K562 (cell line): ENCODE data around the gene ZBTB46. TPM values are rescaled to one million over a fixed set of nuclear protein-coding genes. Genes with fewer than 3 reads are reported as not detected.

Experiments used
- ATAC-seq: fragments of 200-7000 bp; cut with Tn5 transposase; 3 replicates; pipeline ENCODE4 v1.9.1; 2020; ENCODE audit warnings: moderate library complexity
- BruUV-seq: library from RNA; stranded (reverse); fragments of 400-500 nt; replicated peaks from 2 replicates; lab custom pipeline; 2021; lab: Mats Ljungman, UMichigan
- CTCF ChIA-PET: fragments of 300-600 bp; formaldehyde crosslinking; extraction: SDS; loops from one replicate; lab custom pipeline; 2021; ENCODE audit warnings: low intra/inter-chr PET ratio; lab: Yijun Ruan, JAX
- POLR2A ChIA-PET: fragments of 300-600, 350-650 bp; sonication (Branson Sonifier 250); formaldehyde crosslinking; extraction: SDS; loops from one replicate; lab custom pipeline; 2021; ENCODE audit warnings: antibody characterized with exemption, inconsistent platforms; lab: Yijun Ruan, JAX
- DNase-seq, 4 experiments: peaks; one replicate each; pipeline versions ENCODE4 v3.0.0 to v3.0.0-alpha.2; 2011 to 2018; ENCODE audit warnings: low spot score in 3 of 4, mixed read lengths in 3 of 4; ENCODE audit errors: extremely low read depth in 1 of 4
- FAIRE-seq: peaks from 2 replicates; lab custom pipeline; 2011; peaks lifted over from hg19 to GRCh38; lab: Jason Lieb, UNC
- H2AFZ ChIP-seq: 2 replicates; pipeline ENCODE4 v1.6.0; 2011; ENCODE audit warnings: low read depth, low read length, control low read depth, inconsistent platforms
- H3K27ac ChIP-seq: fragments of 200-600 bp; 3 replicates; pipeline ENCODE4 v1.8.0; 2011; ENCODE audit warnings: low read depth, mild to moderate bottlenecking, control low read depth, inconsistent platforms, low read length, moderate library complexity, mixed read lengths; ENCODE audit errors: extremely low read depth
- H3K27me3 ChIP-seq, 2 experiments: fragments of 300-600 bp in 1 of 2; 2 replicates in 1 of 2; 3 replicates in 1 of 2; pipeline versions ENCODE4 v1.6.0 to v1.8.0; 2011; ENCODE audit warnings: inconsistent platforms in 2 of 2, low read length in 2 of 2, mild to moderate bottlenecking in 1 of 2, mixed read lengths in 1 of 2, moderate library complexity in 1 of 2; ENCODE audit not compliant: control insufficient read depth in 2 of 2, insufficient read depth in 2 of 2
- H3K36me3 ChIP-seq: fragments of 300-600 bp; 3 replicates; pipeline ENCODE4 v1.8.0; 2011; ENCODE audit warnings: mild to moderate bottlenecking, low read length, inconsistent platforms; ENCODE audit not compliant: control insufficient read depth, insufficient read depth
- H3K4me1 ChIP-seq, 2 experiments: fragments of 200-600 bp in 1 of 2; replicated peaks in 1 of 2; 2 replicates in 1 of 2; 3 replicates in 1 of 2; pipeline versions ENCODE4 v1.5.1 to v1.8.0; 2011; ENCODE audit warnings: inconsistent platforms in 2 of 2, low read length in 2 of 2, mild to moderate bottlenecking in 1 of 2, mixed read lengths in 1 of 2, moderate library complexity in 1 of 2; ENCODE audit not compliant: control insufficient read depth in 2 of 2, insufficient read depth in 2 of 2
- H3K4me2 ChIP-seq: 2 replicates; pipeline ENCODE4 v1.6.1; 2011; ENCODE audit warnings: low read length, control low read depth, inconsistent platforms, mixed read lengths; ENCODE audit not compliant: insufficient read depth
- H3K4me3 ChIP-seq: fragments of 200-600 bp; sonication (generic), shearing (Covaris generic); 2 replicates; pipeline ENCODE4 v1.5.1; 2016; ENCODE audit warnings: control low read depth, inconsistent platforms
- H3K79me2 ChIP-seq: fragments of 200-600 bp; 3 replicates; pipeline ENCODE4 v1.8.0; 2011; ENCODE audit warnings: low read length, inconsistent platforms; ENCODE audit not compliant: control insufficient read depth, insufficient read depth
- H3K9ac ChIP-seq, 2 experiments: 2 replicates each; pipeline versions ENCODE4 v1.6.0 to v1.6.1; 2011; ENCODE audit warnings: low read depth in 2 of 2, low read length in 2 of 2, control low read depth in 1 of 2, inconsistent platforms in 1 of 2, mild to moderate bottlenecking in 1 of 2, mixed read lengths in 1 of 2; ENCODE audit not compliant: insufficient read depth in 1 of 2
- H3K9me1 ChIP-seq: one replicate; pipeline ENCODE4 v1.6.0; 2011; ENCODE audit warnings: inconsistent platforms, mild to moderate bottlenecking, low read length, moderate library complexity; ENCODE audit not compliant: control insufficient read depth, insufficient read depth
- H3K9me3 ChIP-seq: replicated peaks from 2 replicates; pipeline ENCODE4 v1.5.1; 2011; ENCODE audit warnings: low read depth, low read length, inconsistent platforms; ENCODE audit not compliant: control insufficient read depth, insufficient read depth
- H4K20me1 ChIP-seq: replicated peaks from 2 replicates; pipeline ENCODE4 v1.6.1; 2011; ENCODE audit warnings: low read length, inconsistent platforms, mixed read lengths; ENCODE audit not compliant: control insufficient read depth, insufficient read depth
- CC2D1A ChIP-seq: fragments of 450-650 bp; IDR thresholded peaks from 2 replicates; pipeline ENCODE4 v1.6.1; 2017; ENCODE audit warnings: mild to moderate bottlenecking
- E2F4 ChIP-seq: sonication (generic); formaldehyde crosslinking; IDR thresholded peaks from 2 replicates; pipeline ENCODE4 v1.8.0; 2022; ENCODE audit warnings: mild to moderate bottlenecking, low read depth, missing genetic modification reagents
- GABPA ChIP-seq: fragments of 200-800 bp; sonication (Bioruptor generic); conservative IDR thresholded peaks from 2 replicates; pipeline ENCODE4 v1.6.1; 2016; ENCODE audit warnings: low read depth, missing genetic modification characterization, missing compliant biosample characterization
- HNRNPK ChIP-seq: fragments of 200-400 bp; formaldehyde crosslinking; IDR thresholded peaks from one replicate; pipeline ENCODE4 v1.6.1; 2018; ENCODE audit warnings: mild to moderate bottlenecking, low read depth, low read length; ENCODE audit not compliant: poor library complexity, severe bottlenecking
- MLLT1 ChIP-seq, 2 experiments: fragments of 450-650 bp; IDR thresholded peaks; 2 replicates each; pipeline ENCODE4 v1.6.1; 2016
- MTA3 ChIP-seq: fragments of 450-650 bp; formaldehyde crosslinking; IDR thresholded peaks from 2 replicates; pipeline ENCODE4 v1.6.1; 2017; ENCODE audit warnings: mild to moderate bottlenecking, borderline replicate concordance
- POLR2B ChIP-seq: fragments of 450-650 bp; IDR thresholded peaks from 2 replicates; pipeline ENCODE4 v1.6.1; 2018; ENCODE audit warnings: low read depth; ENCODE audit not compliant: partially characterized antibody
- PTTG1 ChIP-seq: fragments of 450-650 bp; IDR thresholded peaks from 2 replicates; pipeline ENCODE4 v1.6.1; 2016; ENCODE audit warnings: low read depth, mild to moderate bottlenecking, missing genetic modification characterization, missing compliant biosample characterization
- SAP30 ChIP-seq: fragments of 200-600 bp; sonication (generic); IDR thresholded peaks from 2 replicates; pipeline ENCODE4 v1.6.1; 2012; ENCODE audit warnings: borderline replicate concordance, low read depth, mild to moderate bottlenecking, moderate library complexity, low read length, control low read depth, inconsistent platforms; ENCODE audit not compliant: insufficient read depth, poor library complexity, severe bottlenecking
- SMAD4 ChIP-seq: fragments of 250-450 bp; sonication (Bioruptor Pico); conservative IDR thresholded peaks from 2 replicates; pipeline ENCODE4 v1.8.0; 2021; ENCODE audit warnings: inconsistent platforms, mild to moderate bottlenecking, moderate library complexity
- SREBF1 ChIP-seq: fragments of 150-350 bp; IDR thresholded peaks from 2 replicates; pipeline ENCODE4 v1.6.1; 2014; ENCODE audit warnings: antibody characterized with exemption, low read depth, low read length, borderline replicate concordance
- TARDBP ChIP-seq: fragments of 450-650 bp; IDR thresholded peaks from 2 replicates; pipeline ENCODE4 v1.6.1; 2016
- XRCC5 ChIP-seq: fragments of 200-400 bp; formaldehyde crosslinking; IDR thresholded peaks from 2 replicates; pipeline ENCODE4 v1.6.1; 2017; ENCODE audit warnings: low read depth, mild to moderate bottlenecking, low read length
- ZNF518B ChIP-seq: fragments of 250-450 bp; sonication (Bioruptor Pico); IDR thresholded peaks from 2 replicates; pipeline ENCODE4 v1.5.0; 2021; ENCODE audit warnings: mild to moderate bottlenecking, moderate library complexity
- ZNF561 ChIP-seq: fragments of 450-650 bp; formaldehyde crosslinking; conservative IDR thresholded peaks from 2 replicates; pipeline ENCODE4 v1.4.0; 2020; ENCODE audit warnings: mild to moderate bottlenecking, moderate library complexity
- ZNF780A ChIP-seq: fragments of 250-450 bp; sonication (Bioruptor Pico); IDR thresholded peaks from 2 replicates; pipeline ENCODE4 v1.5.0; 2021; ENCODE audit warnings: mild to moderate bottlenecking
- WGBS: fragments of 100-300 bp; shearing (Covaris generic); methylation state at CpG from one replicate; pipeline ENCODE4 v1.1.6; 2016; ENCODE audit warnings: low coverage, mixed read lengths; ENCODE audit not compliant: insufficient coverage; ENCODE audit errors: missing lambda C conversion rate; 5-methylcytosine and 5-hydroxymethylcytosine counted together
- in situ Hi-C: fragments of 300-500 bp; cut with MboI; formaldehyde crosslinking; loops from 4 replicates; pipeline ENCODE4 v1.15.0; 2018; ENCODE audit warnings: inconsistent platforms, mixed read lengths
- intact Hi-C: fragments of 100-400 bp; cut with micrococcal nuclease; formaldehyde crosslinking; loops from 2 replicates; pipeline ENCODE4 v1.14.2; 2022
- polyA plus RNA-seq, 8 experiments: library from polyadenylated mRNA; depleted of rRNA in 4 of 8; stranded (reverse) in 5 of 8; unstranded in 3 of 8; fragments of >200 nt; fragmentation: Nextera tagmentation in 2 of 8; fragmentation: Illumina TruSeq in 1 of 8; extraction: Ambion mirVana in 2 of 8; extraction: Trizol in 1 of 8; gene quantifications; 2 replicates each; pipeline versions ENCODE4 v1.2.1 to v1.2.3, GENCODE V29; 2011 to 2014; ENCODE audit warnings: inconsistent platforms in 1 of 8, missing spikeins in 1 of 8
- total RNA-seq, 7 experiments: library from RNA; depleted of rRNA in 6 of 7; stranded (reverse); fragments of >200 nt in 6 of 7; fragmentation: Illumina TruSeq in 2 of 7; extraction: Trizol in 2 of 7; gene quantifications; 2 replicates each; pipeline versions ENCODE4 v1.2.1 to v1.2.3, GENCODE V29; 2011 to 2021; ENCODE audit warnings: low replicate concordance in 1 of 7

ZBTB46 gene
- total and polyA plus RNA-seq, 9 of the 15 experiments (the other 6 are each of a cell fraction or from before 2014, with no cell fraction given): 0.29 to 4.1 (median 1.1) TPM

DNA sequence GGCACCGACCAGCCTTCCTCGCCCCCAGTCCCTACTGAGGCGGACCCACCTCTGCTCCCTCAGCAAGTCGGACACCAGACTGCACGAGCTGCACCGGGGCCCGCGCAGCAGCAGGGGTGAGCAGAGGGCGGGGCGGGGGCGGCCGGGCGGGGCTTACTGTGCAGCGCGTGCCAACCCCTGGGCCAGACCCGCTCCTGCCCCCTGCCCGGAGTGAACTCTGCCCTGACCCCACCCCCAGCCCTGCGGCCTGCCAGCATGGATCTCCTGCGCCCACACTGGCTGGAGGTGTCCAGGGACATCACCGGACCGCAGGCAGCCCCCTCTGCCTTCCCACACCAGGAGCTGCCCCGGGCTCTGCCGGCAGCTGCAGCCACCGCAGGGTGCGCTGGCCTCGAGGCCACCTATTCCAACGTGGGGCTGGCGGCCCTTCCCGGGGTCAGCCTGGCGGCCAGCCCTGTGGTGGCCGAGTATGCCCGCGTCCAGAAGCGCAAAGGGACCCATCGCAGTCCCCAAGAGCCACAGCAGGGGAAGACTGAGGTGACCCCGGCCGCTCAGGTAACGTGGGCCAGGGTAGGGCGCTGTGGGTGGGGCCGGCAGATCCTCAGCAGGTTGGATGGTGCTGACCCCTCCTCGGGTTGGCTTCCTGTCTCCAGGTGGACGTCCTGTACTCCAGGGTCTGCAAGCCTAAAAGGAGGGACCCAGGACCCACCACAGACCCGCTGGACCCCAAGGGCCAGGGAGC, 92.9 kb downstream of the ZBTB46 start:
- ATAC-seq (no peak), FAIRE-seq (no peak), DNase-seq (peak in 3 of 4 experiments; percentile 17 to 29 (median 22))
- H4K20me1 ChIP-seq: no peaks in the 10 kb centered on the region; the same call in 1 of the 2 replicates
- POLR2A ChIA-PET: interaction anchor here (0.6 to 1.0 kb wide), 3 partner anchors 12 to 30 kb away, joined by 3 to 4 read pairs (median 3); partner anchors contain the start of genes ARFRP1 and ZGPAT
- WGBS: 90% methylated on average over 10 of the region's 43 CpGs
- intact Hi-C loops (no loop called here), in situ Hi-C loops (no loop called here)
- H3K27ac ChIP-seq: no peak overlapping the region
- no peak overlapping the region for H2AFZ ChIP-seq
- no peaks in the 10 kb centered on the region for H3K9me1 ChIP-seq
- H3K4me3 ChIP-seq: no peak overlapping the region
- peaks cover 11 to 82% of the 10 kb centered on the region in 2 experiments for H3K4me1 ChIP-seq
- H3K27me3 ChIP-seq: no peaks in the 10 kb centered on the region
- no peak overlapping the region for H3K4me2 ChIP-seq
- BruUV-seq: no TSS peak
- CTCF ChIA-PET: no interaction called here
- no peaks in the 10 kb centered on the region for H3K9me3 ChIP-seq
- H3K36me3 ChIP-seq: peaks cover 60% of the 10 kb centered on the region; the same call in 2 of the 3 replicates
- peak overlapping the region in 1 of 2 experiments; percentile 73; a peak in 1 of 4 replicates for H3K9ac ChIP-seq
- H3K79me2 ChIP-seq: peaks cover 16% of the 10 kb centered on the region
- TF ChIP-seq MTA3 (no peak), ZNF780A (CRISPR knock-in tag) (no peak), PTTG1 (tag) (no peak), SREBF1 (no peak), SMAD4 (CRISPR knock-in tag) (no peak), TARDBP (no peak), ZNF518B (CRISPR knock-in tag) (no peak), E2F4 (no peak), CC2D1A (no peak), MLLT1 (IDR thresholded peaks at IDR 0.05) (no peak), GABPA (tag) (no peak), ZNF561 (no peak), POLR2B (no peak), SAP30 (no peak), HNRNPK (no peak), XRCC5 (no peak)
